Neural crest cell (in vitro differentiated cells): ENCODE data around the gene PGM1. TPM values are rescaled to one million over a fixed set of nuclear protein-coding genes. Genes with fewer than 3 reads are reported as not detected.

Experiments
- DNase-seq: peaks from one replicate; pipeline ENCODE4 v3.0.0; 2021; ENCODE audit warnings: low read depth, mixed read lengths, low spot score
- H3K27ac Mint-ChIP-seq: one replicate; pipeline ENCODE4 v1.8.0; 2021; ENCODE audit warnings: mild to moderate bottlenecking, mixed read lengths; ENCODE audit not compliant: unreplicated experiment
- H3K27me3 Mint-ChIP-seq: 2 replicates; pipeline ENCODE4 v1.8.0; 2021; ENCODE audit warnings: low read depth, mild to moderate bottlenecking, mixed read lengths
- H3K36me3 Mint-ChIP-seq: 2 replicates; pipeline ENCODE4 v1.8.0; 2021; ENCODE audit warnings: low read depth, mild to moderate bottlenecking, mixed read lengths
- H3K4me1 Mint-ChIP-seq: 2 replicates; pipeline ENCODE4 v1.8.0; 2021; ENCODE audit warnings: mixed read lengths
- H3K4me3 Mint-ChIP-seq: one replicate; pipeline ENCODE4 v1.8.0; 2021; ENCODE audit warnings: mild to moderate bottlenecking, mixed read lengths
- H3K9me3 Mint-ChIP-seq: 2 replicates; pipeline ENCODE4 v1.8.0; 2021; ENCODE audit warnings: mixed read lengths
- CTCF ChIP-seq: fragments of 200-600 bp; sonication (generic); conservative IDR thresholded peaks from 2 replicates; pipeline ENCODE4 v1.5.0; 2021; ENCODE audit warnings: antibody characterized with exemption, mild to moderate bottlenecking
- total RNA-seq: library from RNA; stranded (reverse); gene quantifications from 2 replicates; pipeline ENCODE4 v1.2.1, GENCODE V29; 2021

PGM1 gene
- total RNA-seq, 1 donor from 2014 or later, result 35.3 TPM

GRCh38 chr1:63663873-63664272 lies 70.7 kb downstream of the PGM1 start:
- Mint-ChIP-seq H3K4me1 (no peaks in the 10 kb centered on the region), H3K9me3 (peaks cover 4% of the 10 kb centered on the region), H3K36me3 (peaks cover 15% of the 10 kb centered on the region), H3K27ac (no peak overlapping the region), H3K27me3 (no peaks in the 10 kb centered on the region), H3K4me3 (no peak overlapping the region)
- TF ChIP-seq CTCF, result no peak
- no peak for DNase-seq

- peaks cover 4% of the 10 kb centered on the region for H3K9me3 Mint-ChIP-seq
- H3K36me3 Mint-ChIP-seq, result peaks cover 6% of the 10 kb centered on the region
- no peak overlapping the region for H3K4me3 Mint-ChIP-seq
- H3K27ac Mint-ChIP-seq, result no peak overlapping the region
- TF ChIP-seq CTCF, result no peak
- DNase-seq, result no peak
- no peaks in the 10 kb centered on the region for H3K27me3 Mint-ChIP-seq
- H3K4me1 Mint-ChIP-seq, result no peaks in the 10 kb centered on the region
Measured at GRCh38 chr1:63664742-63665141, 71.5 kb downstream of the PGM1 start.

GRCh38 chr1:63665410-63665809 lies 72.2 kb downstream of the PGM1 start:
- Mint-ChIP-seq H3K4me1 (no peaks in the 10 kb centered on the region), H3K27ac (no peak overlapping the region), H3K36me3 (peaks cover 5% of the 10 kb centered on the region), H3K9me3 (peaks cover 4% of the 10 kb centered on the region), H3K4me3 (no peak overlapping the region), H3K27me3 (no peaks in the 10 kb centered on the region)
- TF ChIP-seq CTCF, result no peak
- no peak for DNase-seq

- Mint-ChIP-seq H3K4me1 (no peaks in the 10 kb centered on the region), H3K27me3 (no peaks in the 10 kb centered on the region), H3K27ac (no peak overlapping the region), H3K4me3 (no peak overlapping the region), H3K9me3 (peaks cover 4% of the 10 kb centered on the region), H3K36me3 (peaks cover 5% of the 10 kb centered on the region)
- TF ChIP-seq CTCF, result no peak
- no peak for DNase-seq
Measured at GRCh38 chr1:63665824-63666223, 72.6 kb downstream of the PGM1 start.

- no peak for DNase-seq
- H3K27ac Mint-ChIP-seq, result no peak overlapping the region
- no peaks in the 10 kb centered on the region for H3K27me3 Mint-ChIP-seq
- no peaks in the 10 kb centered on the region for H3K4me1 Mint-ChIP-seq
- peaks cover under 1% of the 10 kb centered on the region for H3K36me3 Mint-ChIP-seq
- H3K9me3 Mint-ChIP-seq, result peaks cover 4% of the 10 kb centered on the region
- H3K4me3 Mint-ChIP-seq, result no peak overlapping the region
- TF ChIP-seq CTCF, result no peak
Measured at GRCh38 chr1:63668298-63668697, 75.1 kb downstream of the PGM1 start.
